ENCODE results near the gene NUP133. TPM values are rescaled to one million over a fixed set of nuclear protein-coding genes. Genes with fewer than 3 reads are reported as not detected.
A peak's percentile ranks its signal among the peaks of the same experiment; 100 is the strongest.

The NUP133 gene
- total and polyA plus RNA-seq, 10 of the 15 experiments (the other 5 are each of a cell fraction or from before 2014, with no cell fraction given): 10.9 to 45.4 (median 29.2) TPM

DNA sequence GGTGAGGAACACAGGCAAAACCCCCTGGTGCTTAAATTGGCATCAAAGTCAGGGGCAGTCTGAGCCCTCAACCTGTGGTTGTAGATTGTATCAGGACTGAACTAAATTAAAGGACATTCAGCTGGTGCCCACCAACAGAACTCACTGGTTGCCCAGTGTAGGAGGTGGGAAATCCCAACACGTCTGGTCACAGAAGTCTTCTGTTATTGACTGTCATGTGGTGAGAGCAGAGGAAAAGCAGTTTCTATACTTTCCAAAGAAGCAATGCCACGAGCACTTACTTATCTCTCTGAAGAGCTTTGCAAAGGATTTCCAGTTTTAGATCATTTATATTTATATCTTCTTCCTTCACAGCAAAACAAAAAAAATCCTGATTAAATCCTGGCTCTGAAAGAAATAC lies 59.3 kb downstream of the NUP133 start:
- in situ Hi-C loops (cut with MboI): no loop called here
- peaks cover 0 to 7% of the 10 kb centered on the region in 2 experiments; a peak in 3 of 4 replicates for H3K36me3 ChIP-seq (ENCODE audit: control insufficient read depth in 2 of 2, insufficient read depth in 2 of 2, low read length in 1 of 2)
- TF ChIP-seq, protein P1, sequence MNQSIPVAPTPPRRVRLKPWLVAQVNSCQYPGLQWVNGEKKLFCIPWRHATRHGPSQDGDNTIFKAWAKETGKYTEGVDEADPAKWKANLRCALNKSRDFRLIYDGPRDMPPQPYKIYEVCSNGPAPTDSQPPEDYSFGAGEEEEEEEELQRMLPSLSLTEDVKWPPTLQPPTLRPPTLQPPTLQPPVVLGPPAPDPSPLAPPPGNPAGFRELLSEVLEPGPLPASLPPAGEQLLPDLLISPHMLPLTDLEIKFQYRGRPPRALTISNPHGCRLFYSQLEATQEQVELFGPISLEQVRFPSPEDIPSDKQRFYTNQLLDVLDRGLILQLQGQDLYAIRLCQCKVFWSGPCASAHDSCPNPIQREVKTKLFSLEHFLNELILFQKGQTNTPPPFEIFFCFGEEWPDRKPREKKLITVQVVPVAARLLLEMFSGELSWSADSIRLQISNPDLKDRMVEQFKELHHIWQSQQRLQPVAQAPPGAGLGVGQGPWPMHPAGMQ (IDR thresholded peaks at IDR 0.05; ENCODE audit: borderline replicate concordance): no peak
- TF ChIP-seq, protein P2, sequence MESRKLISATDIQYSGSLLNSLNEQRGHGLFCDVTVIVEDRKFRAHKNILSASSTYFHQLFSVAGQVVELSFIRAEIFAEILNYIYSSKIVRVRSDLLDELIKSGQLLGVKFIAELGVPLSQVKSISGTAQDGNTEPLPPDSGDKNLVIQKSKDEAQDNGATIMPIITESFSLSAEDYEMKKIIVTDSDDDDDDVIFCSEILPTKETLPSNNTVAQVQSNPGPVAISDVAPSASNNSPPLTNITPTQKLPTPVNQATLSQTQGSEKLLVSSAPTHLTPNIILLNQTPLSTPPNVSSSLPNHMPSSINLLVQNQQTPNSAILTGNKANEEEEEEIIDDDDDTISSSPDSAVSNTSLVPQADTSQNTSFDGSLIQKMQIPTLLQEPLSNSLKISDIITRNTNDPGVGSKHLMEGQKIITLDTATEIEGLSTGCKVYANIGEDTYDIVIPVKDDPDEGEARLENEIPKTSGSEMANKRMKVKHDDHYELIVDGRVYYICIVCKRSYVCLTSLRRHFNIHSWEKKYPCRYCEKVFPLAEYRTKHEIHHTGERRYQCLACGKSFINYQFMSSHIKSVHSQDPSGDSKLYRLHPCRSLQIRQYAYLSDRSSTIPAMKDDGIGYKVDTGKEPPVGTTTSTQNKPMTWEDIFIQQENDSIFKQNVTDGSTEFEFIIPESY (IDR thresholded peaks at IDR 0.05): no peak
- TF ChIP-seq GATAD2B (conservative IDR thresholded peaks at IDR 0.05; ENCODE audit: low read depth): no peak
- TF ChIP-seq WRNIP1 (IDR thresholded peaks at IDR 0.05; ENCODE audit: borderline replicate concordance, low read depth, low read length): no peak
- TF ChIP-seq, protein P3, sequence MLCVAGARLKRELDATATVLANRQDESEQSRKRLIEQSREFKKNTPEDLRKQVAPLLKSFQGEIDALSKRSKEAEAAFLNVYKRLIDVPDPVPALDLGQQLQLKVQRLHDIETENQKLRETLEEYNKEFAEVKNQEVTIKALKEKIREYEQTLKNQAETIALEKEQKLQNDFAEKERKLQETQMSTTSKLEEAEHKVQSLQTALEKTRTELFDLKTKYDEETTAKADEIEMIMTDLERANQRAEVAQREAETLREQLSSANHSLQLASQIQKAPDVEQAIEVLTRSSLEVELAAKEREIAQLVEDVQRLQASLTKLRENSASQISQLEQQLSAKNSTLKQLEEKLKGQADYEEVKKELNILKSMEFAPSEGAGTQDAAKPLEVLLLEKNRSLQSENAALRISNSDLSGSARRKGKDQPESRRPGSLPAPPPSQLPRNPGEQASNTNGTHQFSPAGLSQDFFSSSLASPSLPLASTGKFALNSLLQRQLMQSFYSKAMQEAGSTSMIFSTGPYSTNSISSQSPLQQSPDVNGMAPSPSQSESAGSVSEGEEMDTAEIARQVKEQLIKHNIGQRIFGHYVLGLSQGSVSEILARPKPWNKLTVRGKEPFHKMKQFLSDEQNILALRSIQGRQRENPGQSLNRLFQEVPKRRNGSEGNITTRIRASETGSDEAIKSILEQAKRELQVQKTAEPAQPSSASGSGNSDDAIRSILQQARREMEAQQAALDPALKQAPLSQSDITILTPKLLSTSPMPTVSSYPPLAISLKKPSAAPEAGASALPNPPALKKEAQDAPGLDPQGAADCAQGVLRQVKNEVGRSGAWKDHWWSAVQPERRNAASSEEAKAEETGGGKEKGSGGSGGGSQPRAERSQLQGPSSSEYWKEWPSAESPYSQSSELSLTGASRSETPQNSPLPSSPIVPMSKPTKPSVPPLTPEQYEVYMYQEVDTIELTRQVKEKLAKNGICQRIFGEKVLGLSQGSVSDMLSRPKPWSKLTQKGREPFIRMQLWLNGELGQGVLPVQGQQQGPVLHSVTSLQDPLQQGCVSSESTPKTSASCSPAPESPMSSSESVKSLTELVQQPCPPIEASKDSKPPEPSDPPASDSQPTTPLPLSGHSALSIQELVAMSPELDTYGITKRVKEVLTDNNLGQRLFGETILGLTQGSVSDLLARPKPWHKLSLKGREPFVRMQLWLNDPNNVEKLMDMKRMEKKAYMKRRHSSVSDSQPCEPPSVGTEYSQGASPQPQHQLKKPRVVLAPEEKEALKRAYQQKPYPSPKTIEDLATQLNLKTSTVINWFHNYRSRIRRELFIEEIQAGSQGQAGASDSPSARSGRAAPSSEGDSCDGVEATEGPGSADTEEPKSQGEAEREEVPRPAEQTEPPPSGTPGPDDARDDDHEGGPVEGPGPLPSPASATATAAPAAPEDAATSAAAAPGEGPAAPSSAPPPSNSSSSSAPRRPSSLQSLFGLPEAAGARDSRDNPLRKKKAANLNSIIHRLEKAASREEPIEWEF (IDR thresholded peaks at IDR 0.05; ENCODE audit: insufficient replicate concordance, low read depth, low read length): no peak
- TF ChIP-seq, protein P4, sequence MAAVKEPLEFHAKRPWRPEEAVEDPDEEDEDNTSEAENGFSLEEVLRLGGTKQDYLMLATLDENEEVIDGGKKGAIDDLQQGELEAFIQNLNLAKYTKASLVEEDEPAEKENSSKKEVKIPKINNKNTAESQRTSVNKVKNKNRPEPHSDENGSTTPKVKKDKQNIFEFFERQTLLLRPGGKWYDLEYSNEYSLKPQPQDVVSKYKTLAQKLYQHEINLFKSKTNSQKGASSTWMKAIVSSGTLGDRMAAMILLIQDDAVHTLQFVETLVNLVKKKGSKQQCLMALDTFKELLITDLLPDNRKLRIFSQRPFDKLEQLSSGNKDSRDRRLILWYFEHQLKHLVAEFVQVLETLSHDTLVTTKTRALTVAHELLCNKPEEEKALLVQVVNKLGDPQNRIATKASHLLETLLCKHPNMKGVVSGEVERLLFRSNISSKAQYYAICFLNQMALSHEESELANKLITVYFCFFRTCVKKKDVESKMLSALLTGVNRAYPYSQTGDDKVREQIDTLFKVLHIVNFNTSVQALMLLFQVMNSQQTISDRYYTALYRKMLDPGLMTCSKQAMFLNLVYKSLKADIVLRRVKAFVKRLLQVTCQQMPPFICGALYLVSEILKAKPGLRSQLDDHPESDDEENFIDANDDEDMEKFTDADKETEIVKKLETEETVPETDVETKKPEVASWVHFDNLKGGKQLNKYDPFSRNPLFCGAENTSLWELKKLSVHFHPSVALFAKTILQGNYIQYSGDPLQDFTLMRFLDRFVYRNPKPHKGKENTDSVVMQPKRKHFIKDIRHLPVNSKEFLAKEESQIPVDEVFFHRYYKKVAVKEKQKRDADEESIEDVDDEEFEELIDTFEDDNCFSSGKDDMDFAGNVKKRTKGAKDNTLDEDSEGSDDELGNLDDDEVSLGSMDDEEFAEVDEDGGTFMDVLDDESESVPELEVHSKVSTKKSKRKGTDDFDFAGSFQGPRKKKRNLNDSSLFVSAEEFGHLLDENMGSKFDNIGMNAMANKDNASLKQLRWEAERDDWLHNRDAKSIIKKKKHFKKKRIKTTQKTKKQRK (IDR thresholded peaks at IDR 0.05; ENCODE audit: low read depth, low read length): no peak
- no peak for TF ChIP-seq SUPT20H (IDR thresholded peaks at IDR 0.05; ENCODE audit: borderline replicate concordance, control insufficient read depth, low read depth, low read length)
- TF ChIP-seq RAD51 (IDR thresholded peaks at IDR 0.05): no peak
- no peak for TF ChIP-seq HDGF (IDR thresholded peaks at IDR 0.05)
- TF ChIP-seq ESRRA (IDR thresholded peaks at IDR 0.05; ENCODE audit: low read length): no peak
- TF ChIP-seq, protein P5, sequence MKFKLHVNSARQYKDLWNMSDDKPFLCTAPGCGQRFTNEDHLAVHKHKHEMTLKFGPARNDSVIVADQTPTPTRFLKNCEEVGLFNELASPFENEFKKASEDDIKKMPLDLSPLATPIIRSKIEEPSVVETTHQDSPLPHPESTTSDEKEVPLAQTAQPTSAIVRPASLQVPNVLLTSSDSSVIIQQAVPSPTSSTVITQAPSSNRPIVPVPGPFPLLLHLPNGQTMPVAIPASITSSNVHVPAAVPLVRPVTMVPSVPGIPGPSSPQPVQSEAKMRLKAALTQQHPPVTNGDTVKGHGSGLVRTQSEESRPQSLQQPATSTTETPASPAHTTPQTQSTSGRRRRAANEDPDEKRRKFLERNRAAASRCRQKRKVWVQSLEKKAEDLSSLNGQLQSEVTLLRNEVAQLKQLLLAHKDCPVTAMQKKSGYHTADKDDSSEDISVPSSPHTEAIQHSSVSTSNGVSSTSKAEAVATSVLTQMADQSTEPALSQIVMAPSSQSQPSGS (IDR thresholded peaks at IDR 0.05; ENCODE audit: low read length): no peak

More for the DNA sequence above, 59.3 kb downstream of the NUP133 start:
- POLR2A ChIA-PET: no interaction called here
- RAD21 ChIA-PET (ENCODE audit: unreplicated experiment): no interaction called here
- H3K27ac ChIP-seq (ENCODE audit: control insufficient read depth, insufficient read depth): no peak overlapping the region
- no TSS peak for BruUV-seq (replicated peaks)
- DNase-seq (ENCODE audit: low read depth, low spot score) (no peak), ATAC-seq (peak; percentile 45), FAIRE-seq (no peak)
- no peak overlapping the region for H3K9ac ChIP-seq (ENCODE audit: control insufficient read depth, insufficient read depth, low read length)
- no peaks in the 10 kb centered on the region for H3K79me2 ChIP-seq (ENCODE audit: control insufficient read depth, insufficient read depth, low read length)
- intact Hi-C loops (cut with micrococcal nuclease; ENCODE audit: unreplicated experiment): no loop called here
- no peak overlapping the region for H3K4me2 ChIP-seq (ENCODE audit: control insufficient read depth, insufficient read depth)
- no peak overlapping the region for H2AFZ ChIP-seq (ENCODE audit: control insufficient read depth, low read depth, low read length)
- SMC1A ChIA-PET (ENCODE audit: uncharacterized antibody, unreplicated experiment): no interaction called here
- H3K27me3 ChIP-seq (replicated peaks in 1 of 2; ENCODE audit: control insufficient read depth in 2 of 2, insufficient read depth in 2 of 2, low read length in 1 of 2): no peaks in the 10 kb centered on the region
- H3K4me3 ChIP-seq: no peak overlapping the region
- CTCF ChIA-PET: interaction anchor here (0.6 to 1.7 kb wide), 4 partner anchors 32 to 110 kb away, joined by 3 to 6 read pairs (median 4); partner anchors contain the start of gene ABCB10
- no peaks in the 10 kb centered on the region for H3K4me1 ChIP-seq (ENCODE audit: control insufficient read depth, insufficient read depth, low read length)
- WGBS (ENCODE audit: insufficient coverage, insufficient replicate concordance, low lambda C conversion rate, missing lambda C conversion rate): 82% methylated on average over 2 of the region's 2 CpGs
- no peaks in the 10 kb centered on the region for H3K9me3 ChIP-seq (replicated peaks; ENCODE audit: control insufficient read depth, insufficient read depth, low read length)
- no peaks in the 10 kb centered on the region for H4K20me1 ChIP-seq (ENCODE audit: control insufficient read depth, insufficient read depth)
